KOPT-K1 (cell line): Measurements from ENCODE around the gene ARFGAP2.

Source experiments
- H3K27ac ChIP-seq: fragments of 200-600 bp; sonication (generic); 2 replicates; pipeline ENCODE4 v1.5.1; 2016; ENCODE audit warnings: antibody characterized with exemption, mild to moderate bottlenecking, low read depth, low read length; ENCODE audit not compliant: poor library complexity, severe bottlenecking
- H3K36me3 ChIP-seq: fragments of 200-600 bp; sonication (generic); 2 replicates; pipeline ENCODE4 v1.5.1; 2017; ENCODE audit warnings: antibody characterized with exemption, mild to moderate bottlenecking, low read length, moderate library complexity; ENCODE audit not compliant: insufficient read depth
- H3K9me3 ChIP-seq: fragments of 200-600 bp; sonication (generic); 2 replicates; pipeline ENCODE4 v1.5.1; 2017; ENCODE audit warnings: antibody characterized with exemption, low read length, mild to moderate bottlenecking; ENCODE audit not compliant: insufficient read depth, poor library complexity, severe bottlenecking

The ARFGAP2 gene

GRCh38 chr11:47182380-47182779, 5.7 kb upstream of the ARFGAP2 start:
- H3K36me3 ChIP-seq, result no peaks in the 10 kb centered on the region
- H3K9me3 ChIP-seq, result no peaks in the 10 kb centered on the region
- no peak overlapping the region for H3K27ac ChIP-seq

DNA sequence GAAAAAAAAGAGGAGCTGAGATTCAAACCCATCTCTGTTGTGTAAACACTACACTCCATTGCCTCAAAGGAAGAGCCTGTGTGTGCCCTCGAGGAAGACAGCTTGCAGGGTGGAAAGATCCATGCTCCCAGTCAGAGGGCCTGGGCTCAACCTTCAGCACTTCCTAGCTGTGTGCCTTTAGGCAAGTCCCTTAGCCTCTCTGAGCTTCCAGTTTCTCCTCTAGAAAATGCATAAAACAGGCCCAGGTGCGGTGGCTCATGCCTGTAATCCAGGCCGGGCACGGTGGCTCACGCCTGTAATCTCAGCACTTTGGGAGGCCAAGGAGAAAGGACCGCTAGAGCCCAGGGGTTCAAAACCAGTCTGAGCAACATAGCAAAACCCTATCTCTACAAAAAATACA, 4.6 kb upstream of the ARFGAP2 start:
- no peak overlapping the region for H3K27ac ChIP-seq
- H3K9me3 ChIP-seq, result no peaks in the 10 kb centered on the region
- H3K36me3 ChIP-seq, result no peaks in the 10 kb centered on the region

DNA sequence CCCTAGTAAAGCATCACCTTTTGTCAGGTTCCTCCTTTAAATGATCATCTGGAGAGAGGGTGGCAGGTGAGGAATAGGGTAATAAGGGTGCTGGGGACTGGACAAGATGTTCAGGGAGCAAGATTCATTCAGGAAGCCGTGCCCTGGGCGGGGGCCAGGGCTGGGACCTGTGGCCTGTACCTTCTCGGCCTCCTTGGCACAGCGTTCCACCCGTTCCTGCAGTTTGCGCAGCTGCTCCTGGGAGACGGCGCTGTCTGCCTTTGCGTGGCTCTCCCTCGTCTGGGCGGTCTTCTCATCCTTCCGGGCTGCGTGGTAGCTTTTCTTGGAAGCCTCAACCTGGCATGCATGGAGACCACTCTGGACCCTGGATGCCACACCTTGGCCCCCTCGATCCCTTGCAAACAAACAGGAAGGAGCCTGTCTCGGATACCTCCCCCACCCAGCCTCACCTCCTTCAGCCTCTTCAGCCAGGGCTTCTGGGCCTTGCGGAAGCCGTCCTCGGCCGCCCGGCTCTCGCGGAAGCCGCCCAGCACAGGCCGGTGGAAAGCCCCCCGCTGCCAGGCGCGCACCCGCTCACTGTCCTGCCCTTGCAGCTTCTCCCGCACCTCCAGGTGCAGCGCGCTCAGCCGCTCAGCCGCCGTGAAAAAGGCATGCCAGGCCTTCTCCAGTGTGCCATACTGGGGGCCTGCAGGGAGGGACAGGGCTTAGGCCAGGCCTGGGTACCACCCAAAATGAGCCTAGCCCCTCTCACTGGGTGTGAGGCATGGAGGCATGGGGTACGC, 3.5 kb upstream of the ARFGAP2 start:
- Histone ChIP-seq H3K9me3 (no peaks in the 10 kb centered on the region), H3K27ac (no peak overlapping the region), H3K36me3 (peaks cover under 1% of the 10 kb centered on the region; the same call in 1 of the 2 replicates)

- Histone ChIP-seq H3K27ac (no peak overlapping the region), H3K36me3 (peaks cover 6% of the 10 kb centered on the region)
Measured at GRCh38 chr11:47179655-47179991, 2.9 kb upstream of the ARFGAP2 start.

DNA sequence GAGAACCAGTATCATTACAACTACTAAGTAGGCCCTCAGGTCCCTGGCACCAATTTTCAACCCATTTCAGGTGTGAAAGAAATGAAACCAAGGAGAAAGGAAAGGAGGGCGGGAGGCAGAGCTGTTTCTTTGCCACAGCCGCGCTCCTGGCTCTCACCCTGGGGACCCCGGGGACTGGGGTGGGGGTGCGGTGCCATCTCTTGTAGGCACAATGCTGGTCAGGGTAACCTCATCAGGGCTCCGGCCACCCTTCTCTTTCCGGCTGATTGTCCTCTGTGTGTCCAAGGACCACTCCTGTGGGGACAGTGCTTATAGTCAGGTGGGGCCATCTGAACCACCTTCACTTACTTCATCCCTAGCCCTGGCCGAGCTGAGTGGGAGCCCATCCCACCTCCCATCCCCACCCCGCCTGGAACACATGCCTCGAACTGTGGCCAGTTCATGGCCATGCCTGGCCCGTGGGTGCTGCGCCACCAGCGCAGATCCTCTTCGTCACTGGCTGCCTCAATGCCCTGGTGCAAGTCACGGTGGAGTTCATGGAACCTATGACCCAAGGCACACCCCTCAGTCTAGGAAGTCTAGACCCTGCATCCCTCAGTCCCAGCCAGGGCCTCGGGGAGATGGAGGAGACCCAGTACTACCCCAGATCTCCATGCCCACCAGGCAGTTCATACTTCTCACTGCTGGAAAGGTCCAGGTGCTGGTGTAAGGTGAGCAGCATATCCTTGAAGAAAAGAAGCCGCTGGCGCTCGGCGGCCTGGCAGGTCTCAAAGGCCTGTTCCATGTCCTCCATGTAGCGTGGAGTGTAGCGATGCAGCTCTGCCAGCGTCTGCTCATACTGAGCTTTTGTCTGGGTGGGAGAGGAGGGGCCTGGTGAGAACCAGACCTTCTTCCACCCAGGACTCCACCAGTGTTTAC, 2.3 kb upstream of the ARFGAP2 start:
- H3K27ac ChIP-seq, result no peak overlapping the region

More at GRCh38 chr11:47179655-47179991, 2.9 kb upstream of the ARFGAP2 start:
- H3K9me3 ChIP-seq, result no peaks in the 10 kb centered on the region

DNA sequence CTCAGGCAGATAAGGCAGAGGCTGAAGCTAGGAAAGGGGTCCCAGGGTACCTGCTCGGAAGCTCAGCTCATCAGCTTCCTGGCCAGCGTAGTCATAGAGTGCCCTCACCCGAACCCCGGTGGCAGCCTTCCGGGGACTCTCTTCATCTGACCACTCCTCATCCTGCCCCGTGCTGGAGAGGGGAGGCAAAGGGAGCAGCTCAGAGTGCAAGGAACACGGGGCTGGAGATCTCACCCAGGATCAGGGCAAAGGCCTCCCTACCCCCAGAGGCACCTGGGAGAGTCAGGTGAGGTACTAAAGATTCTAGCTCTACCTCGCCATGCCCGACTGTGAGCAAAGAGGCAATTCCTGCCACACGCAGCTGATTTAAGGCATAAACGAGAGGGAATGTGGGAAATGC, 1.6 kb upstream of the ARFGAP2 start:
- H3K27ac ChIP-seq, result no peak overlapping the region
- no peaks in the 10 kb centered on the region for H3K9me3 ChIP-seq
- peaks cover 18% of the 10 kb centered on the region for H3K36me3 ChIP-seq

More for the DNA sequence above, 2.3 kb upstream of the ARFGAP2 start:
- peaks cover 11% of the 10 kb centered on the region for H3K36me3 ChIP-seq
- no peaks in the 10 kb centered on the region for H3K9me3 ChIP-seq

- Histone ChIP-seq H3K36me3 (peaks cover 22% of the 10 kb centered on the region), H3K9me3 (no peaks in the 10 kb centered on the region), H3K27ac (peak overlapping the region; percentile 92)
Measured at GRCh38 chr11:47177846-47178245, 1.2 kb upstream of the ARFGAP2 start.

DNA sequence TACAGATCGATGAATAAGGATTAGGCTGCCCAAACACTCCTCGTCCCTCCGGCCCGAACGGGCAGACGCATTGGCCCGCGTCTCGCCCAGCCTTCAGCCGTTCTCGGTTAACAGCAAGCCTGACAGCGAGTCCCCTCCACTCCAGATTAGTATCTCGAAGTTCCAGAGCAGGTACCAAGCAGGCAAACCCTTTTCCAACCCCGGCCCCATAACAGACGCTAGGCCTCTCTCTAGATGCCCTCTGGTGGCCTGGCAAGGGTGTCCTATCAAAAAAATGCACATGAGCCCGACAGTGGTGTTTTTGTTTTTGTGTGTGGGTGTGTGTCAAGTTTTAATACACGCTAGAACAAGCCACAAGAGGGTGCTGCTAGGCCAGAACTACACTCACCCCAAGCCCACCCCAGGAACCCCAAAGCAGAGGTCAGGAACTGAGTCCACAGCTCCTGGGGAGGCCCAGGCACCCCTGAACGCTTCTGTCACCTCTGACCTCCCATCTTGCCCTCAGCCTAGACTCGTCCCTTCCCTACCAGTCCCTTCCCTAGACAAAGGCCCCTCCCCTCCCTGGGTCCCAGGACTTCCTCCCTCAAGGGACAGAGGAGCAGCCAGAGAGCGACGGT, 658 bp upstream of the ARFGAP2 start:
- Histone ChIP-seq H3K9me3 (no peaks in the 10 kb centered on the region), H3K27ac (peak overlapping the region; percentile 92), H3K36me3 (peaks cover 27% of the 10 kb centered on the region)

DNA sequence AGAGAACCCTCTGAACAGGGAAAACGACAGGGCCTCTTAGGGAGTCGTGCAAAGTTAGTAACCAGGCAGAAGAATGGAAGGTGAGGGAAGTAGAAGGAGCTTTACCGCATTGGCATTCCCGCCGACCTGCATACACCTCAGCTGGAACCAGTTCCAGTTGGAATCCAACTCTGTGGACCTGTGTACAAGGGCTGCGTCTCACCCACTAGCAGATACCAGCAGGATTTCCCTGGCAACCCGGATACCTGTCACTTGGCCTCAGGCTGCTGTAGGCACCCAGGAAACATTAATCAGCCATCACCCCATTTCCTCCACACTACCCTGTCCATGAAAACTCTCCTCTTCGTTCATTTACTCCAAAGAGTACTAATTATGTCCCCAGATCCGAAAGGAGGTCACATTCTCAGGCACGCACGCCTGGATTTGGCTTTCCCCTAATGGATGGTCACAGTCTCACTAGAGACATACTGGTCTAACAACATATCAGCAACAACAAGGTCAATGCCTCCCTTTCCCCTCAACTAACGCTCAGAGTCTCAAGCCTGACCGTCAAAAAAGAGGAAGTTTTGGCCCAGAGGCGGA, 842 bp downstream of the ARFGAP2 start:
- H3K27ac ChIP-seq, result peak overlapping the region; percentile 92
- H3K36me3 ChIP-seq, result peaks cover 42% of the 10 kb centered on the region

GRCh38 chr11:47172740-47173336, 3.8 kb downstream of the ARFGAP2 start:
- peaks cover 72% of the 10 kb centered on the region for H3K36me3 ChIP-seq
- no peaks in the 10 kb centered on the region for H3K9me3 ChIP-seq
- no peak overlapping the region for H3K27ac ChIP-seq

More for the DNA sequence above, 842 bp downstream of the ARFGAP2 start:
- H3K9me3 ChIP-seq, result no peaks in the 10 kb centered on the region

DNA sequence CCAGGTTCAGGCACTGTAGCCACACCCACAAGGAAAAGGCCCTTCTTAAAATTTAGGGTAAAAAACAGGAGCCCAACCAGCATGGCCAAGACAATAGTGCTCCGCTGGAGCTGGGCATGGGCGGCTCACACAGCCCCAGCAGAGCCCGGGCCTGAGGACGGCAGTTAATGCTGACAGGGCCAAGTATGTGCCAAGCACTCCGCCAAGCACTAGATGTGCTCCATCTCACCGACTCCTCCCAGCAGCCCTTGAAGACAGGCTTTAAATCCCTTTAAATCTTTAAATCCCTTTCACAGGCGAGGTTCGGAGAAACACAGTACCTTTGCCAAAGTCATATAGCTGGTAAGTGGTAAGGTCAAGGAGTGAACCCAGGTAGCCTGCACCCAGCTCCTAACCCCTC, 4.8 kb downstream of the ARFGAP2 start:
- peaks cover 82% of the 10 kb centered on the region for H3K36me3 ChIP-seq
- no peak overlapping the region for H3K27ac ChIP-seq
- H3K9me3 ChIP-seq, result no peaks in the 10 kb centered on the region

GRCh38 chr11:47171061-47171838, 5.4 kb downstream of the ARFGAP2 start:
- Histone ChIP-seq H3K9me3 (no peaks in the 10 kb centered on the region), H3K36me3 (peaks cover 88% of the 10 kb centered on the region), H3K27ac (no peak overlapping the region)

GRCh38 chr11:47166368-47166767, 10.3 kb downstream of the ARFGAP2 start:
- Histone ChIP-seq H3K9me3 (no peaks in the 10 kb centered on the region), H3K27ac (no peak overlapping the region), H3K36me3 (peaks cover 99% of the 10 kb centered on the region)

- Histone ChIP-seq H3K9me3 (no peaks in the 10 kb centered on the region), H3K27ac (no peak overlapping the region), H3K36me3 (peaks cover 99% of the 10 kb centered on the region)
Measured at GRCh38 chr11:47165253-47165840, 11.3 kb downstream of the ARFGAP2 start.
